Measurements from ENCODE around the gene ATG2A.

GRCh38 chr11:64892411-64892831 lies 24.6 kb downstream of the ATG2A start:
- no peak for TF ChIP-seq CTCF (IDR thresholded peaks at IDR 0.05)
- no peak for TF ChIP-seq POLR2A (IDR thresholded peaks at IDR 0.05)

All from adrenal gland (tissue), 5 donors.